ENCODE data around the gene ANXA8.
"Not testable (repeated sequence)": the region's sequence is repeated elsewhere in the genome, so short reads cannot be mapped to it uniquely, and the experiment has no call there.

GRCh38 chr10:47481182-47481766, 2.6 kb downstream of the ANXA8 start:
- TF ChIP-seq, protein P1, sequence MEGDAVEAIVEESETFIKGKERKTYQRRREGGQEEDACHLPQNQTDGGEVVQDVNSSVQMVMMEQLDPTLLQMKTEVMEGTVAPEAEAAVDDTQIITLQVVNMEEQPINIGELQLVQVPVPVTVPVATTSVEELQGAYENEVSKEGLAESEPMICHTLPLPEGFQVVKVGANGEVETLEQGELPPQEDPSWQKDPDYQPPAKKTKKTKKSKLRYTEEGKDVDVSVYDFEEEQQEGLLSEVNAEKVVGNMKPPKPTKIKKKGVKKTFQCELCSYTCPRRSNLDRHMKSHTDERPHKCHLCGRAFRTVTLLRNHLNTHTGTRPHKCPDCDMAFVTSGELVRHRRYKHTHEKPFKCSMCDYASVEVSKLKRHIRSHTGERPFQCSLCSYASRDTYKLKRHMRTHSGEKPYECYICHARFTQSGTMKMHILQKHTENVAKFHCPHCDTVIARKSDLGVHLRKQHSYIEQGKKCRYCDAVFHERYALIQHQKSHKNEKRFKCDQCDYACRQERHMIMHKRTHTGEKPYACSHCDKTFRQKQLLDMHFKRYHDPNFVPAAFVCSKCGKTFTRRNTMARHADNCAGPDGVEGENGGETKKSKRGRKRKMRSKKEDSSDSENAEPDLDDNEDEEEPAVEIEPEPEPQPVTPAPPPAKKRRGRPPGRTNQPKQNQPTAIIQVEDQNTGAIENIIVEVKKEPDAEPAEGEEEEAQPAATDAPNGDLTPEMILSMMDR (IDR thresholded peaks at IDR 0.05): not testable (repeated sequence)
- TF ChIP-seq POLR2A, POLR2AphosphoS5 (IDR thresholded peaks at IDR 0.05): not testable (repeated sequence)
